Embryonic facial prominence (tissue), 1 donor: ENCODE results near the gene RTN4IP1.

Experiments
- DNase-seq: peaks from one replicate; pipeline ENCODE4 v3.0.0-alpha.2; 2016; ENCODE audit errors: extremely low spot score

RTN4IP1 gene

DNA sequence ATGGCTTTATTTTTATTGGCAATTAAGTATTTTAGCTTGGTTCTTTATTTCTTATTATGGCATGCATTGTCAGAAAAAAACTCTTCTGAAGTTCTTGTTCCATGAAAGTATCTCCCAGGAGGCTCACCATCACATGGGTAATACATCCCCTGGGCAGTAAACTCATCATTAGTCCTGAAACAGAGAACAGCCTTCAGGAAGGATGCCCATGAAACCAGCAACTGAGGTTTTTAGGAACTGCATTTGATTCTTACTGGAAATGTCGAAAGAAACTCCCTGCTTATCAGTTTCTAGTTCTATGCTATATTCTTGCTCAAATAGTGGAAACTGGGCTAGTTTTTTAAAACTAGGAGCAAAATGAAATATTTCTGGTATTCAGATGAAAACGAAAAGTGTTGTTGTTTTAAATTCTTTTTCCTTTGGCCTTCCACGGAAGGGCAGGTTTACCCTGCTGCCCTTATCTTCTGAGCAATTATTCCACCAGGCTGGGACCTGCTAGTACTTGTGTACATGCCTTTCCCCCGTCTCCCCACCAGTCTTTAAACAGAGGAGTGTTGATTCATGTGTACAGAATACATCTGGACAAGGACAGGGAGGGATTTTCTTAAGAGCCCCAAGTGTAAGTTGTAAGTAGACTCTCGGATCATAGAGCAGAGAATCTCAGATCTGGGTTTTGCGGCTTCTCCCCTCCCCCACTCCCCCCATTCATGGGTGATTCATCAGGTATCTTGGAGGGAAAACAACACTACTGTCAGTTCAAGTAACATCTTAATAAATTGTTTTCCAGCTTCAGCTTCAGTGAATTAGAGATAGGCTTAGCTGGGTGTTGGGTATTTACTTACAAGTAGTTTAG is 81.5 kb downstream of the RTN4IP1 start:
- DNase-seq: no peak

DNA sequence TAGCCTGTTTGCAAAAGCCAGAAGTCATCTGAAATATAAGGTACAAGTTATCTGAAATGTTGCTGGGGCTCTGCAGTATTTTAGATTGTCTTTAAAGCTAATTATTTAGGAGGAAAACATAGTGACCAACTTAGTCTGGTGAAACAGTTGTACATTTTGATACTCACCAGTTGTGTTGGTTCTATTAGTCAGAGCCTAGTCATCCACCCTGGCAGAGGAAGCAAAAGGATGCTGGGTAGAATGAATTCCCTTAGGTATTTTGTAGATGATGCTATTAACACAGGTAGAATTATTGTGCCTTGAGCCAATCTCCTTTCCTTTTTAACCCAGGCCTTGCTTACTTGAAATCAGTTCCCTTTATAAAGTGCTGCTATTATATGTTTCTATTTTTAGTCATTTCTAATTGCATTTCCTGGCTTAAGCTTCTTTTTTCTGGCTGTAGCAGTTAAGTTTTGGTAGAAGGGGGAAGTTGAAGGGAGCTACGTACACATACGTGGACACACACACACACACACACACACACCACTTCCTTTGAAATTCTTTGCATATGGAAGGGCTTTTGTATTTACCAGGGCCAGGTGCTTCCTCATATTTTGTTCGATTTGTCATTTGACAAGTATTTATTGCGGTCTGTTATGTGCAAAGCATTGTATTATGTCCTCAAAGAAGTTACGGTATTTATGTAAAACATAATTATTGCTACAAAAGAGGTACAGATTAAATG is 82.4 kb downstream of the RTN4IP1 start:
- DNase-seq: no peak

DNA sequence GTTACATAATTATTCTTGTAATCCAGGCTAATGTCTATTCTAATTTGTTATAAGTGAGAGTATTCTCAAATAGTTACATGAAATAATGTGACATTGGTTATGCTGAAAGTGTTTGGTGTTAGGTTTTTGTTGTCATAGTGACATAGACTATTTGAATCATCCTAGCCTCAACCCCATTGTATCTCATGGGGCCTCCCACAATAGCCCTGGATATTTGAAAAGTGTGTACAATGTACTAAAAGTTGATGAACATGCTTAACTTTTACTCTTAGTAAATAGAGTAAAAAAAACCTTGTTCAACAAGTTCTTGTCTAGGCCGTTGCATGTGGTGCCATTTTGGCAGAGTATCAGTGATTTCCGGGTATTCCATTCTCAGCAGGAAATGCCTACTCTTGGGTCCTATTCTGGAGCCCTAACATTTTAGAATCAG is 83.0 kb downstream of the RTN4IP1 start:
- no peak for DNase-seq

DNA sequence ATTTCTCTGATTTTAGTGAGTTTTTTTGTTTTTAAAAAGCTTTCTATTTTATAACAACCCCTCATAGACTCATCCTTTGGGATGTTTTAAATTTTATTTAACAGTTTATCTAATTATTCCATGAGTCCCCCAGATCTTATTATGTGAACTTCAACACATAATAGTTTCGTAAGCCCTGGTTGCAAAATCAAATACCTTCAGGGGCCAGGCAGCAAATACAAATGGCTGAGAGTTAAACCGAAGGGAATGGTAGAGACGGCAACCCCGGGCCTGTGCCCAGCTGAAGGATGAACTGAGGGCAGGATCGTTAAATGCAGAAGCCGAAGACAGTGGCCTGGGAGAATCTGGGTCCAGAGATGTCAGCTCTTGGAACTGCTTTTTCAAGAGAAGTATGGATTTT is 88.4 kb downstream of the RTN4IP1 start:
- no peak for DNase-seq

DNA sequence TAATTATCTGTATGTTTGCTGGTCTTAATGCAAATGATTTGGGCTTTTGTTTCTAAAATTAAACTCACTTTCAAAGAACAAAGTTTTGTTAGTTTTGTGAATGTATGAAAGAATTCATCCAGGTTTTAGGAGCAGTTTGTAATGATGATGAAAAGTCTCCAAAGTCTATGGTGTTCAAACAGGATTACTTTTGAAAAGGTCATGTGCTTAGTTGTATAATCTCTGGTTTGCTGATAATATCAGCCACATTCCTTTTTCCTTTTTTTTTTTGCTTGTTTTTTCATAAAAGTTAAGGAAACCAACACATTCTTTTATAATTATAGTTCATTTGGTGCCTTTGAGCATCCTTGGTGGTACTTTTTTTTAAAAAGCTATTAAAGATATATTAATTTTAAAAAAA is 88.9 kb downstream of the RTN4IP1 start:
- no peak for DNase-seq

GRCh38 chr6:106539936-106540335 is 89.4 kb downstream of the RTN4IP1 start:
- no peak for DNase-seq

DNA sequence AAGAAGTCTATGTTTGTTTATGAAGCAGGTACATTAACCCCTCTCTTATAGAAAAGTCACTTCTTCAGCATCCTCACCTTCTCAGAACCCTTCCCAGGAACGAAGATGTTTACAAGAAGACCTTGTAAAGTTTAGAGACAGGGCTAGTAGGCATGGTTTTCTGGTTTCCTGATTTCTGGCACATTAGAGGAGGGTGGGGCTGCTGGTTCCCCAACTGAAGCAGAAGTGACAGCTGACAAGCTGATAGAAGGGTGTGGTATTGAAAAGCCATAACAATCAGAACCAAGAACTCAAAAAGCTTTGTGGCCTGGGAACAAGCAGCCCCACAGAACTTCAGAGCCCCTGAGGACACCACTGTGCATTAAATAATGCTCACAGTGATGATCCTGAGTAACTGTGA is 91.2 kb downstream of the RTN4IP1 start:
- DNase-seq: no peak

GRCh38 chr6:106537662-106538061 is 91.6 kb downstream of the RTN4IP1 start:
- no peak for DNase-seq

DNA sequence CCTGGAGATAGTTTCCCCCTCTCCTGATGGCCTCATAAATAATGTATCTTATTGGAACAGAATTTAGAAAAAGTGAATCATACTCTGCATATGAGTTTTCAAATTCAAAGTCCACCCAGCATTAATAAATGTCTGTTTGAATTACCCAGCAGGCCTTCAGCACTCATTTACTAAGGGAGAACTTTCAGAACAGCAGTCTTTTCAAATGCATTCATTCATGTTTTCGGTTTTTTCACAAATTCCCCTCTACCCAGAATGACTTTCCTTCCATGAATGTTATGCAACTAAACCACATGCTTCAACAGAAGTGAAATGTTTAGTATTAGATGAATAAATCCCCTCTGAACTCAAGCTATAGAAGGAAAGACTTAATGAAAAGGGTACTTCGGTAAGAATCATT is 92.4 kb downstream of the RTN4IP1 start:
- no peak for DNase-seq

DNA sequence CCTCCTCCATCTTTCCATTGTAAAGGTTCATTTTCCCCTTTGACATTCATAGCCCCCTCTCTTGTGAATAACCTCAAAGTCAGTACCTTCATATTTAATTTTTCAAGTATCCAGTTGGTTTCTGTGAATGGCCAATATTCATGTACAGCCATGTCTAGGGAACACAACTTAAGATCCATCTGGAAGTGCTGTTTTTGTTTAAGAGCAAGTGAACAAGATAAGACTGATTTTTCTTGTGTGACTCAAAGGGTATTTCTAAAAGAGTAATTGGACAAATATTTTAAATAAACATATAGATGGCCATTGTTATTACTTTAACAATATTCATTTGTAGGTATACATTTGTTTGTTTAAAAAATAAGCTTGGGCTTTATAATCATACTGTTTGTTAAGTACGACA is 92.9 kb downstream of the RTN4IP1 start:
- no peak for DNase-seq

DNA sequence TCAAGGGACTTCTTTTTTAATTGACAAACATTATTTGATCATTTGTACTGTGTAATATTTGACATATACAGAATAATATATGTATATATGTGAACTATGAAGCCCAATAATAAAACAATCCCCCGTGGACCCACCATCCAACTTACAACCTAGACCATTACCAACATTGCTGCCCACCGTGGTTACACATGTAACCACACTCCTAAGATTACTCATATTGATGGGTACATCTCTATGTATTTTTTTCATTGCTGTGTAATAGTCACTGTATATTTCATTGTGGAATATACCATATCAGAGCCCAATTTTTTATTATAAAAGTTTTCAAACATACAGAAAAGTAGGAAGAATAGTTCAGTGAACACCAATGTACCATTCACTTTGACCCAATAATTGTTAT is 94.3 kb downstream of the RTN4IP1 start:
- DNase-seq: no peak

- no peak for DNase-seq
These were observed 94.7 kb downstream of the RTN4IP1 start for GRCh38 chr6:106534564-106534982.

GRCh38 chr6:106534004-106534403 is 95.3 kb downstream of the RTN4IP1 start:
- DNase-seq: no peak

GRCh38 chr6:106533054-106533453 is 96.2 kb downstream of the RTN4IP1 start:
- DNase-seq: no peak

DNA sequence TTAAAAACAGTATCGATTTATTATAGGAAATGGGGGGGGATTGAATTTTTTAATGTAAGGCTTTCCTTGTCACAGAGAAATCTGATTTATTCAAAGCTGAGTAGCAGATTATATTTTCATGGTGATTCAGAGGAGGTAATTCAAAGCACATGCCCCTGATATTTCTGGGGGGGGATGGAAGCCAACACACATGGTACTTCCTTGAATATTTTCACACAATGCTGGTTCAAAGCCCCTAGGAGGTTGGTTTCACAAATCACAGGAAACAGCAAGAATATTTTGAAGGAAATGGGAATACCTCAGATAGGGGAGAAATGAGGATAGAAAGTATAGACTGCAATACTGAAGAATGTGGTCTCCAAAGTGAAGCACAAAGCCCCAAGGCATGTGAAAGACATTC is 98.8 kb downstream of the RTN4IP1 start:
- DNase-seq: no peak

GRCh38 chr6:106530026-106530425 is 99.3 kb downstream of the RTN4IP1 start:
- no peak for DNase-seq

DNA sequence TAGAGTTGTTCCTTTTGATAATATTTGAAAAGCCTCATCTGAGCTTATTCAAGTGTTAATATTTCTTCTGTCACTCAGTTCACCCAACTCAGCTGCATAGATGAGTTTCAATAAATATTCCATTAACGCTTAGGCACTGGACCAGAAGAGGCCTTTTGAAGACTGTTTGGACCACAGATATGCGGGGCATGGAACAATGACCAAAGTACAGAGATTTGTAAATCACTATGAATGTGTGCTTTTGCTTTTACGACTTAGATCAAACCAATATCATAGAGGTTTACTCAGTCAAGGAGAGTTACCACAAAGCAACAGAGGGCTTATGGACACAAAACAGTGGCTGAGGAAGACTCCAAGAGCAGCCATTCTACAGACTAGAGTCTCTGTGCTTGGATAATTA is 99.9 kb downstream of the RTN4IP1 start:
- DNase-seq: no peak

DNA sequence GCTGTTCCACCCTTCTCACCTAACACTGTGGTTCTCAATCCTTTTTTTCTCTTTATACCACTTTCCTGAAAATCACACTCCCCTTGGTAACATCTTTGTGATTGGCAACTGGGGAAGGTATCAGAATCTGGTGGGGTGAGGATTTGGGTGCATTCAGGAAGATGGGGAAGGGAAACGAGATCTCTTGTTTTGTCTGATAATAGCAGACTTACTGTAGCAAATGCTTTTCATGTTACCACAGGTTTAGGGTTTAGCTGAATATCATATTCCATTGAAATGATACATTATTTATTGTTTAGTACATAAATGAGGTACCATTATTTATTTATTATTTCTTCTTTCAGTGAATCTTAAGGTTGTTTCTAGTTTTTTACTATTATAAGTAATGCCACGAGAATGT is 100.8 kb downstream of the RTN4IP1 start:
- DNase-seq: no peak

DNA sequence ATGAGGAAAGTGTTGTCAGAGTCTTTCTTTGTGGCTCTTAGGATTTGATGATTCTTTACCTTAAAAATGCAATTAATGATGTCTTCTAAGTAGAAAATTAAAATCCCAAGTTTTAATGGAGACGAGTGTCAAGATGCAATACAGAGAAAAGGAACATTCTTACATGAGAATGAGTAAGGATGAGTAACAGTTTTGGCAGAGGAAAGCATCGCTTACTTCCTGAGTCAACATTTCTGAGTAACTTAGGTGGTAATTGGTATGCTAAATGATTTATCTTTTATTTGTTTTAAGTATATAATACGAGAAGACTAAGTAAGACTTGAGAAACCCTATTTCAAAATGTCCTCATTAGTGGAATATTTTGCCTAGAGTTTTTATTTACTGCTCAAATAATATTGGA is 101.3 kb downstream of the RTN4IP1 start:
- no peak for DNase-seq

DNA sequence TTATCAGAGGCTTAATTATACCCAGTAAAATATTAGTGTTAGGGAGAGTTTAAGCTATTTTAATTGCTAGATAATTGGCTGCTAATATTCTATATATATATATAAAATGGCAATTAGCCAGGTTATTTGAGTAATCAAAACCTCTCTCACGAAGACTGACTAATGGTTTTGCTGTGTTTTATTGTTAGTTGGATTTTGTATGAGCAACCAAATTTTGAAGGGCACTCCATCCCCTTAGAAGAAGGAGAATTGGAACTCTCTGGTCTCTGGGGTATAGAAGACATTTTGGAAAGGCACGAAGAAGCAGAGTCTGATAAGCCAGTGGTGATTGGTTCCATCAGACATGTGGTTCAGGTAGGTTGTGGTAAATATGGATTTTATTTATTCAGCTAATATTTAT is 102.2 kb downstream of the RTN4IP1 start:
- DNase-seq: no peak

GRCh38 chr6:106525882-106526275 is 103.4 kb downstream of the RTN4IP1 start:
- DNase-seq: no peak

DNA sequence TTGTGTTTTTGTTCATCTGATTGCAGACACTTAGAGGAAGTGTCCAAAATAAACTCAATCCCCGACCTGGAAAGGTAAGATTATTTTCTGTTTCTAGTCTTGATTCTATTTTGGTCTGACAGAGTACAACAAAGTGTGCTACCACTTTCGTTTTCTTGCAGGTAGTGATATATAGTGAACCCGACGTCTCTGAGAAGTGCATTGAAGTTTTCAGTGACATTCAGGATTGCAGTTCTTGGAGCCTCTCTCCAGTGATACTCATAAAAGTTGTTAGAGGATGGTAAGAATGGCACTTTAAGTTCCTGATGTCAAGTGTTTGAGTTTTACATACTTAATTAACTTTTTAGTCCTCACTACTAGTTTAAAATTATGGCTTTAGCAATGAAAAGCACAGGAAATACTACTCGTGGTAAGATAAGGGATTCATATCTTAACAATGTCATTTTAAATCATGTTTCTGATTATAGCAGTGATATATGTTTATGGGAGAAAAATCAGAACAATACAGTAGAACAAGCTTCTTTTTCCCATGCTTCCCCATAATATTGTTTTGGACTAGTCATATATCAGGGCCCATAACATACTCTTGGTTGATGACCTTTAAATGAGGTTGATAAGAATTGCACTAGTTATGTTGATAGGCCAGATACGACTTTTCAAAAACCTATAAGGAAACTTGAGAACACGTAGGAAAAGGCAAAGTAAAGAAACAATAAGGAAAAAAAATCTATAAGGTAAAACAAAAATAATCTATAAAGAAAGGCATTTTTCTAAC is 104.0 kb downstream of the RTN4IP1 start:
- no peak for DNase-seq
